Measurements from ENCODE around the gene ANXA11. TPM values are rescaled to one million over a fixed set of nuclear protein-coding genes. Genes with fewer than 3 reads are reported as not detected.

Gene ANXA11
- total and polyA plus RNA-seq, 2 of the 4 experiments (the other 2 are of a cell fraction): 39.4 to 109 TPM

GRCh38 chr10:80126876-80127275 is 78.5 kb downstream of the ANXA11 start:
- dilution Hi-C loops (cut with HindIII; ENCODE audit: low sequenced_read_pairs, unreplicated experiment): no loop called here

More at GRCh38 chr10:80126876-80127275, 78.5 kb downstream of the ANXA11 start:
- no peak overlapping the region for H2AK9ac ChIP-seq (replicated peaks; ENCODE audit: low read depth, low read length, poor library complexity)
- no peak overlapping the region for H3K27ac ChIP-seq (ENCODE audit: insufficient read depth, low read length)
- BruUV-seq (replicated peaks): no TSS peak
- H2BK20ac ChIP-seq (ENCODE audit: low read depth, low read length): no peak overlapping the region
- H2BK15ac ChIP-seq (ENCODE audit: low read depth, low read length): no peak overlapping the region
- no peak overlapping the region for H3K9ac ChIP-seq (ENCODE audit: low read depth, low read length)
- no peak overlapping the region for H3K4me3 ChIP-seq (ENCODE audit: insufficient read depth, low read depth, low read length)
- no peaks in the 10 kb centered on the region for H3K36me3 ChIP-seq (ENCODE audit: control insufficient read depth, insufficient read depth, low read length)
- TF ChIP-seq BHLHE40 (IDR thresholded peaks at IDR 0.05; ENCODE audit: low read depth, low read length): no peak
- TF ChIP-seq CEBPB (IDR thresholded peaks at IDR 0.05; ENCODE audit: low read depth, low read length): no peak
- no peak for TF ChIP-seq CTCF (conservative IDR thresholded peaks at IDR 0.05; ENCODE audit: low read depth, low read length)
- TF ChIP-seq FOS (IDR thresholded peaks at IDR 0.05; ENCODE audit: low read depth, low read length): no peak
- TF ChIP-seq POLR2A (IDR thresholded peaks at IDR 0.05; ENCODE audit: low read depth, low read length): no peak
- no peak for TF ChIP-seq CHD1 (IDR thresholded peaks at IDR 0.05; ENCODE audit: low read depth, low read length)
- TF ChIP-seq SMC3 (IDR thresholded peaks at IDR 0.05; ENCODE audit: low read depth, low read length): no peak
- H3K4me2 ChIP-seq (ENCODE audit: low read depth, low read length): no peak overlapping the region
- H3K9me1 ChIP-seq (ENCODE audit: insufficient read depth, low read length): no peaks in the 10 kb centered on the region
- no peak overlapping the region for H3K14ac ChIP-seq (replicated peaks; ENCODE audit: low read depth, low read length)
- no peak overlapping the region for H2BK120ac ChIP-seq (ENCODE audit: low read depth, low read length)
- H4K8ac ChIP-seq (ENCODE audit: low read depth in 2 of 2, low read length in 2 of 2): no peak overlapping the region
- no peak overlapping the region for H4K5ac ChIP-seq (ENCODE audit: low read depth, low read length)
- in situ Hi-C loops (cut with MboI; ENCODE audit: low sequenced_read_pairs) (no loop called here), intact Hi-C loops (cut with micrococcal nuclease) (no loop called here)
- no peak overlapping the region for H3K4ac ChIP-seq (ENCODE audit: low read depth, low read length)
- H4K20me1 ChIP-seq (ENCODE audit: insufficient read depth, low read length): no peaks in the 10 kb centered on the region
- no peak overlapping the region for H2AFZ ChIP-seq (replicated peaks; ENCODE audit: low read length, poor library complexity)
- CTCF ChIA-PET: no interaction called here
- no peaks in the 10 kb centered on the region for H3K9me3 ChIP-seq (ENCODE audit: control insufficient read depth, insufficient read depth, low read length)
- peaks cover 4% of the 10 kb centered on the region for H3K27me3 ChIP-seq (ENCODE audit: control insufficient read depth, insufficient read depth, low read length)
- no peak overlapping the region for H3K56ac ChIP-seq (ENCODE audit: extremely low read depth, insufficient read depth, low read length)
- no peaks in the 10 kb centered on the region for H3K79me1 ChIP-seq (ENCODE audit: low read depth in 1 of 2, low read length in 2 of 2)
- POLR2A ChIA-PET (ENCODE audit: unreplicated experiment): no interaction called here
- ATAC-seq (ENCODE audit: low read depth) (no peak), DNase-seq (no peak)
- no peak overlapping the region for H3K18ac ChIP-seq (ENCODE audit: low read depth, low read length)
- no peak overlapping the region for H3K23ac ChIP-seq (ENCODE audit: low read depth, low read length)
- no CpG with 5 or more reads among the region's 4 CpGs for WGBS, 2 experiments (ENCODE audit: extremely low coverage in 2 of 2, insufficient read length in 1 of 2)
- H2AK5ac ChIP-seq (ENCODE audit: low read depth, low read length): no peak overlapping the region
- H2BK5ac ChIP-seq (ENCODE audit: low read depth, low read length, poor library complexity, severe bottlenecking): no peak overlapping the region
- H4K91ac ChIP-seq (ENCODE audit: insufficient read depth, low read depth, low read length): no peak overlapping the region
- H3K4me1 ChIP-seq (ENCODE audit: control insufficient read depth, insufficient read depth, low read length): no peaks in the 10 kb centered on the region
